Measurements from ENCODE around the gene CAMTA1. TPM values are rescaled to one million over a fixed set of nuclear protein-coding genes. Genes with fewer than 3 reads are reported as not detected.

CAMTA1 gene
- total and polyA plus RNA-seq, 9 of the 15 experiments (the other 6 are each of a cell fraction or from before 2014, with no cell fraction given), result 43.9 to 161 (median 65.9) TPM

GRCh38 chr1:7690496-7691182 is 905.4 kb downstream of the CAMTA1 start:
- peaks cover 20 to 69% of the 10 kb centered on the region in 2 experiments; a peak in 4 of 5 replicates for H3K27me3 ChIP-seq (ENCODE audit: control insufficient read depth in 2 of 2, insufficient read depth in 2 of 2, low read length in 2 of 2)
- H3K4me3 ChIP-seq, result no peak overlapping the region
- H2AFZ ChIP-seq (ENCODE audit: low read depth, low read length), result no peak overlapping the region
- H3K9me1 ChIP-seq (ENCODE audit: control insufficient read depth, insufficient read depth, low read length), result no peaks in the 10 kb centered on the region
- no peak overlapping the region for H3K4me2 ChIP-seq (ENCODE audit: insufficient read depth, low read length)
- ATAC-seq (no peak), DNase-seq (ENCODE audit: extremely low read depth in 1 of 4, low spot score in 3 of 4) (no peak), FAIRE-seq (no peak)
- in situ Hi-C loops (cut with MboI) (no loop called here), intact Hi-C loops (cut with micrococcal nuclease) (no loop called here)
- H3K79me2 ChIP-seq (ENCODE audit: control insufficient read depth, insufficient read depth, low read length), result no peaks in the 10 kb centered on the region
- TF ChIP-seq ZNF140 (CRISPR knock-in tag; IDR thresholded peaks at IDR 0.05) (no peak), USF1 (CRISPR knock-in tag; IDR thresholded peaks at IDR 0.05) (peak; percentile 25; the same call in 1 of the 2 replicates), ZNF707 (CRISPR knock-in tag; conservative IDR thresholded peaks at IDR 0.05) (no peak), FUS (optimal IDR thresholded peaks at IDR 0.05; ENCODE audit: low read depth, low read length) (no peak), USF2 (CRISPR knock-in tag; IDR thresholded peaks at IDR 0.05) (peak; percentile 51), NR2C2 (CRISPR knock-in tag; IDR thresholded peaks at IDR 0.05) (no peak), NR2C2 (tag; IDR thresholded peaks at IDR 0.05) (no peak), TFE3 (CRISPR knock-in tag; IDR thresholded peaks at IDR 0.05) (peak; percentile 73)
- no peak overlapping the region for H3K27ac ChIP-seq (ENCODE audit: extremely low read depth, low read depth, low read length)
- no peaks in the 10 kb centered on the region for H3K36me3 ChIP-seq (ENCODE audit: control insufficient read depth, insufficient read depth, low read length)
- POLR2A ChIA-PET, result interaction anchor here (1.0 kb wide), 1 partner anchor 16 kb away, joined by 5 read pairs; no protein-coding TSS in a partner anchor
- H4K20me1 ChIP-seq (replicated peaks; ENCODE audit: control insufficient read depth, insufficient read depth, low read length), result no peaks in the 10 kb centered on the region
- CTCF ChIA-PET (ENCODE audit: low intra/inter-chr PET ratio), result no interaction called here
- under 1% methylated on average over 17 of the region's 17 CpGs for WGBS (ENCODE audit: insufficient coverage, low coverage, missing lambda C conversion rate)
- peak overlapping the region in 1 of 2 experiments; percentile 9; a peak in 1 of 4 replicates for H3K9ac ChIP-seq (ENCODE audit: insufficient read depth in 1 of 2, low read depth in 2 of 2, low read length in 2 of 2)
- H3K4me1 ChIP-seq (replicated peaks in 1 of 2; ENCODE audit: control insufficient read depth in 2 of 2, insufficient read depth in 2 of 2, low read length in 2 of 2), result no peaks in the 10 kb centered on the region; a peak in 1 of 5 replicates
- H3K9me3 ChIP-seq (replicated peaks; ENCODE audit: control insufficient read depth, insufficient read depth, low read depth, low read length), result no peaks in the 10 kb centered on the region
- no TSS peak for BruUV-seq (replicated peaks)
